Epithelial cell of proximal tubule (primary cell): Measurements from ENCODE around the gene PYDC1. TPM values are rescaled to one million over a fixed set of nuclear protein-coding genes. Genes with fewer than 3 reads are reported as not detected.

Experiments
- DNase-seq: peaks from one replicate; pipeline ENCODE4 v3.0.0-alpha.2; 2011; ENCODE audit warnings: low read depth
- H3K4me3 ChIP-seq: 2 replicates; pipeline ENCODE4 v1.5.1; 2011; ENCODE audit warnings: low read depth, mild to moderate bottlenecking, low read length
- CTCF ChIP-seq: conservative IDR thresholded peaks from 2 replicates; pipeline ENCODE4 v1.5.1; 2012; ENCODE audit warnings: low read depth, mild to moderate bottlenecking, low read length
- total RNA-seq: library from RNA; depleted of rRNA; stranded (reverse); fragments of >200 nt; gene quantifications from 2 replicates; pipeline ENCODE4 v1.2.3, GENCODE V29; 2015

The PYDC1 gene
- total RNA-seq, 1 donor from 2014 or later = not detected

- TF ChIP-seq CTCF = no peak
- DNase-seq = no peak
- no peak overlapping the region for H3K4me3 ChIP-seq
Measured at GRCh38 chr16:31221357-31222160, 4.6 kb upstream of the PYDC1 start.

- no peak for TF ChIP-seq CTCF
Measured at GRCh38 chr16:31219154-31219741, 2.3 kb upstream of the PYDC1 start.

GRCh38 chr16:31217136-31217530 is 198 bp upstream of the PYDC1 start:
- no peak for TF ChIP-seq CTCF
- H3K4me3 ChIP-seq = no peak overlapping the region
- DNase-seq = no peak

More at GRCh38 chr16:31219154-31219741, 2.3 kb upstream of the PYDC1 start:
- no peak for DNase-seq
- no peak overlapping the region for H3K4me3 ChIP-seq

GRCh38 chr16:31215287-31216162 is 1.4 kb downstream of the PYDC1 start:
- TF ChIP-seq CTCF = no peak
- DNase-seq = no peak
- peak overlapping the region; percentile 42 for H3K4me3 ChIP-seq

- DNase-seq = no peak
- no peak for TF ChIP-seq CTCF
- no peak overlapping the region for H3K4me3 ChIP-seq
Measured at GRCh38 chr16:31214708-31215286, 2.1 kb downstream of the PYDC1 start.

- TF ChIP-seq CTCF = no peak
Measured at GRCh38 chr16:31213877-31214707, 2.8 kb downstream of the PYDC1 start, which contains the start of gene TRIM72. Gene TRIM72 (plus strand): TSS chr16:31214119. CDS start chr16:31214739, 620 bp downstream.

More at GRCh38 chr16:31213877-31214707, 2.8 kb downstream of the PYDC1 start, which contains the start of gene TRIM72:
- no peak within 1 kb of the TSS for H3K4me3 ChIP-seq
- no peak for DNase-seq
